GM12891 (cell line): ENCODE measurements around the gene CTNS.

ENCODE experiments used
- PAX5 ChIP-seq: IDR thresholded peaks from 2 replicates; pipeline ENCODE4 v1.6.1; 2011; ENCODE audit warnings: low read length, moderate library complexity, mild to moderate bottlenecking; ENCODE audit not compliant: insufficient read depth, severe bottlenecking
- POLR2A ChIP-seq: IDR thresholded peaks from 2 replicates; pipeline ENCODE4 v1.6.1; 2011; ENCODE audit warnings: low read depth, low read length, control low read depth
- POLR2AphosphoS5 ChIP-seq: IDR thresholded peaks from 2 replicates; pipeline ENCODE4 v1.6.1; 2011; ENCODE audit warnings: low read depth, low read length, control low read depth
- POU2F2 ChIP-seq: IDR thresholded peaks from 2 replicates; pipeline ENCODE4 v1.6.1; 2011; ENCODE audit warnings: low read depth, mild to moderate bottlenecking, control low read depth, low read length, moderate library complexity
- SPI1 ChIP-seq: IDR thresholded peaks from 2 replicates; pipeline ENCODE4 v1.6.1; 2011; ENCODE audit warnings: low read depth, low read length, control low read depth
- TAF1 ChIP-seq: IDR thresholded peaks from 2 replicates; pipeline ENCODE4 v1.6.1; 2011; ENCODE audit warnings: low read depth, low read length, control low read depth

DNA sequence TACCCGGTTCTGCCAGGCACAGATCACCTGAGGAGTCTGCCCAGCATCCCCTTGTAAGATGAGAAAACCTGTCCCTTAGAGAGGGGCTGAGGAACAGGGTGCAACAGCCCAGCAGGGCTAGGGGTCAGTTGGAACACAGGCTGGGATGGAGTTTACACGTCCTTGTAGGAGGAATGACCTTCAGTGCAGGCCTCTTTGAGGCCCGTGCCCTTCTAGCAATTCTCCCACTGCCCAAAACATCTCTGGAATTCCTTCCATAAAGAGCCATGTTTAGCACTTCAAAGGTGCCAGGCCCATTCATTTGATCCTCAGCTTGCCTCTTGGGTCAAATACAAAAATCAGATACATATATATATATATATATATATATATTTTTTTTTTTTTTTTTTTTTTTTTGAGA lies 4.5 kb downstream of the CTNS start:
- TF ChIP-seq TAF1 (no peak), POLR2AphosphoS5 (no peak), POLR2A (no peak), PAX5 (no peak), SPI1 (no peak), POU2F2 (no peak)
